HG02885 (cell line): ENCODE measurements around the gene NEDD4L.

Experiments
- ATAC-seq: cut with Tn5 transposase; IDR thresholded peaks from one replicate; pipeline ENCODE4 v1.9.1; 2021; ENCODE audit warnings: mild to moderate bottlenecking; ENCODE audit not compliant: unreplicated experiment, poor library complexity

Gene NEDD4L

DNA sequence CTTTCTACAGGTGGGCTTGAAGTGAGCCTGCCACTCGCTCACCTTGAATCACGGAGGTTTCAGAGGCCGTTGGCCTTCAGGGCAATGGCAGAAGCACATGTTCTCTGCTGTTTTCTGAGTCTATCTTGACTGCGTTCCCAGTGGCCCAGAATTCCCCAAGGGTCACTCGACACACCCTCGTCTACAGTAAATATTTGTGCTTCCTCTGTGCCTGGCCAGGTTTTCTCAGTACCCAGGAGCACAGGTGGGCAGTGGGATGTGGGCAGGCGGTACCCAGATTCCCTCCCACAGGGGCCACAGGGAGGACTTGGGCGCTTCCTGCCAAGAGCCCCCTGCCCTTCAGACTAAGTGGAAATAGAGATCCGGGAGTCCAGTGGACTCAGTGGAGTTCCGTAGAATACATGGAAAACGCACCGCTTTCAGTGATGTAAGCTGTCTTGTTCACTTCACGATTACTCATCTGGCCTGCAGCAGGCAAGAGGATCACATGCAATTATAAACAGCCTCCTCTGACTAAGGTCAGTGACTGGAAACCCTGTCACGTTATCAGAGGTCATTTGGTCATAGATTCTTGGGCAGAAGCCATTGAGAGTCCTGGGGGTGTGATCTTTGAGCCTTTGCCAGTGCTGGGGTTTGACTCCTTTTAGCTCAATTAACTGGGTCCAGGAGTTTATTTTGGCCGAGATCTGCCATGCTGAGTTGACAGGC, 179.8 kb downstream of the NEDD4L start:
- ATAC-seq: no peak

DNA sequence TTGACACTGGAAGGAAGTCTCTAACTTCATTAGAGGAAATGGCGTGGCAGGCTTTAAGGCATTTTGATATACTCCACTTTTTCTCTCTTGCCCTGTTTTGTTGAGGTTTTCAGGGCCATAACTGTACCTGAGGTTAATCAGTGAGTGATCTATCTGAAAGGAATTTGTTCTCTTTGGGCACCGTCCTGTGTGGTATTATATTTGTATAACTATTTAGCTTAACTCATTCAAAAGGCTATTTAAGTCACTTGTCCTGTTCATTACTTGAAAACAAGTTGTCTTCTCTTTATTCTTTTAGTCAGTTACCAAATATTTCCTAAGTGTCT, 180.4 kb downstream of the NEDD4L start:
- ATAC-seq: no peak

DNA sequence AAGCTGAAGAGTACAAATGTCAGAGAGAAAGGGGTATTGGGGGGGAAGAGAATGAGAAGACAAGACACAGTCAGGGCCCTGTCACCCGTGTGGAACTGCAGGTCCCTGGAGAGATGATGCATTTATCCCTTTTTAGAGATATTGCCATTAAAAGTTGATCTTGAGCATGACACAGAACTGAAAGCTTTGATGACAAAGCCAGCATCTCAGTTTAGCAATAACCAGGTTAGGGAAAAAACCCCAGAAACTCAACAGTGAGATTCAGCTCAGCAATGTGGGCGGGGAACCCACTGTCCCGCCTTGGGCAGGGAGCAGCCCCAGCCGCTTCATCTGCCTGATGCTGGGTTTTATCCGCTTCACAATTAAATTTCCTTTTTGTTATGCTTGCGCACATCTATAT, 181.1 kb downstream of the NEDD4L start:
- ATAC-seq: peak; percentile 95

DNA sequence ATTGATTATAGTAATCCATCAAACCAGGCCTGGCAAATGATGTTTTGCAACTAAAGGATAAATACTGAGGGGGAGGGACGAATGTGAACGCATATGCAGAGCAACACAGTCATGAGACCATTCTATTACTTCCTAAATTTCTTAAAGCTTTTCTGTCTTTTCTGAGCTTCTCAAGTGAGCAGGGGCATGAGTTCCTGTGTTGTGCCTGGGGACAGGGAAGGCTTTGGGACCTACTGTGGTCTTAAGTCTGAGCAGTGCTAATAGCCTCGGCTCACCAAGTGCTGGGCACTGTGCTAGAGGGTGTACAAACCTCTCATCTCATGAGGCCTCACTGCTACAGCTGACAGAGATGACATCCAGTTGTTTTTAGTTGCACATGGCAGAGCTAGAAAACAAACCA, 182.4 kb downstream of the NEDD4L start:
- ATAC-seq: no peak

DNA sequence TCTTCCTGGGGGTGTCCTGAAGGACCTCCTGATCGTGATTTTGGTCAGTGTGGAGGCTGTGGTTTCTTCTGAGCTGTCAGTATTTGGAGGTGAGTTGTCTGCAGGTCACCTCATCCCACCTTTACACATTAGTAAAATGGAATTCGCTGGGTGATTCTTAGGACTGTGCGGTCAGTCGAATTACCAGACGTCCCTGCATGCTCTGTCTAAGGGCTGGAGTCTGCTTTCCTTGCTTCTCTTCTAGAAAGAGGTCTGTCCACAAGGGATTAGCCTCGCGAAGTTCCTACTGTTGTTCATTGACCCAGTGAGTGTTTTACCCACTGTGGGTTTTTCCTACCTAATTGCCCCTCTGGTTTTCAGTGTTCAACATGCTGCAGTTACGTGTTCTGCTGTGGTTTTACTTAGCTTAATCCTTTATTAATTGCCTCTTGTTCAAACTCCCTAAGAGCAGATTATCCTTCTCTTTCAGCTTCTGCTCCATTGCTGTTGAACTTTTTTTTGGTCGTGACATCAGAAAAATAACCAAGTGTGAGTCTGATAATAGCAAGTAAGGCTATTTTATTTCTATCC, 183.4 kb downstream of the NEDD4L start:
- no peak for ATAC-seq

DNA sequence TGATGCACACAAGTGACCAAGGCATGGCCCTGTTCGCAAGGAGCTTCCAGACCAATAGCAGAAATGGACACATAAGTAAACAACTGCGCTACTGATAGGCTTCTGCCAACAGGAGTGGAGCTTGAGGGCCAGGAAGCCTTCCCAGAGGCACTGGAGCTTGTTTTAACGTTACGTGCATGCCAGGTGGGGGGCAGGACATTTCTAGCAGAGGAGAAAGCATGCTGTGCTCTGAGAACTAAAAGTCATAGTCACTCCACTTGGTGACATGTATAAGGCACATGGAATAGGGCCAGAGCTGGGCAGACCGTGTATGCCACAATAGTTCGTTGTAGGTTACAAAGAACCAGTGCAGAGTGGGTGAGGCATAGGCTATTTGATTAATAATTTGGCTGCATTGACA, 184.2 kb downstream of the NEDD4L start:
- ATAC-seq: no peak

DNA sequence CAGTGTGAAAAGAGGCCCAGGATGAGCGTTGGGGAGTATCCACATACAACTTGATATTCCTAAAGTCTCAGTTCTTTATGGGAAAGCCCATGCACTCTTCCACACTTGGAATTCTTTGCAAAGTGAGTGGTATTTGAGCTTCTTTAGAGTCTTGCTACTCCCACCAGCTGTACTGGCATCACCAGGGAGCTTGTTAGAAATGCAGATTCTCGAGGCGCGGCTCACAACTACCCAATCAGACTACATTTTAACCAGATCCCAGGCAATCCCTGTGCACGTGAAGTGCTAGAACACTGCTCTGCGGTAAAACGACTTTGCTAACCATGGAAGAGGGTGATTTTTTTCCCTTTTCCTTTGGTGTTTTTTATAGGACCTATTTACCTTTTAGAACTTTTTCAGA, 184.7 kb downstream of the NEDD4L start:
- ATAC-seq: no peak

DNA sequence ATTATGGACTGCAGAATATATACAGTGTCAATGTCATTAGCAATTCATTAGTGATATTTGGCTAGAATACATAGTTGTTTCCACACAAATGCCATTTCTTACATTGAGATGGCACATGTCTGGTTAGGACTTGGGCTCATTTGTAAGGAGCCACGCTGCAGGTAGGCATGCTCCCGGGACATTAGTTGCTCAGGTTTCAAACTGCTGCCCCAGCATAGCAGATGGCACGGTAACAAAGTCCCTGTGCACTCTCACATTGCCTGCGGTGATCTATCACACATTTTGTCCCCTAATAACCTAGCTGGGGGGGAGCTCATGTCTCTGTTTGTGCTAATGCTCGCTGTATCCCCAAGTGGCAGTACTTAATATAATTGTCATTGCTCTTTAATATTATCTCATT, 185.1 kb downstream of the NEDD4L start:
- no peak for ATAC-seq

DNA sequence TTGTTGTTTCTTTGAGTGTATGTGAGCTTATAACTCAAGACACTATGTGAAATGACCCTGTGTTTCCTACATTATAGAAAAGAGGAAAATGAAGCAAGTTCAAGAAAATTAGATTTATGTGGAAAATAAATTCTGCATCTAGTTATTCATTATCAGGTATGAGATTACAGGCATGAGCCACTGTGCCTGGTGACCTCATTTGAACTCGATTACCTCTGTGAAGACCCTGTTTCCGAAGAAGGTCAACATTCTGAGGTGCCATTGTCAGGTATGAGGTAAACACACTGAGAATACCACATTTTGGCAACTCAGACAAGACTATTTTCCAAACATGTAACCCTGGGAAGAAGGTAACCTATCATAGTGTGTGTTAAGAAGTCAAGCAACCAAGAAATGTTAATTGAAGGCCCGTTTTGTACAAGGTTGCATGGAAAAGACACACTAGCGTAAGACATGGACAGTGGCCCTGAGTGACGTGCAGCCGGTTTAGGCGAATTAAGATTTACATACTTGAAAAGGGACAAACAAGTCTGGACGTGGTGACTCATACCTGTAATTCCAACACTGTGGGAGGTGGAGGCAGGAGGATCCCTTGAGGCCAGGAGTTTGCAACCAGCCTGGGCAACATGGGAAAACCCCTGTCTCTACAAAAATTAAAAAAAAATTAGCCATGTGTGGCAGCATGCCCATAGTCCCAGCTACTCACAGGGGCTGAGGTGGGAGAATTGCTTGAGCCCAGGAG, 186.6 kb downstream of the NEDD4L start:
- ATAC-seq: no peak

DNA sequence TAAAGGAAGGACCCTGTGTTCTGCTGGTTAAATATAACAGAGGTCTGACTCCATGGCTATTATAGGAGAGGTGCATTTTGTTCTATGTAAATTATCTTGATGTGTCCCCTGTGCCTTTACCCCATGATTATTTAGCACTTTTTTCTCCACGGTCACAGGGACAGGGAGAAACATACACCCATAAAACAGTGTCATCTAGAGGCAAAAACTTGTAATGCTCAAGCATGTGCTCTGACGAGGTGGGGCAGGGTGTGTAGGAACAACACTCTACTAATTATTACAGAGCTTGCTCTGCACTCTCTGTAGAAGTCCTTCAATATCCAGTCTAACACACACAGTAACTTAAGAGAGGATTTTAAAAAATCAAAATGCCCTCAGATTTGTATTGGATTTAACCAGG, 187.9 kb downstream of the NEDD4L start:
- no peak for ATAC-seq

DNA sequence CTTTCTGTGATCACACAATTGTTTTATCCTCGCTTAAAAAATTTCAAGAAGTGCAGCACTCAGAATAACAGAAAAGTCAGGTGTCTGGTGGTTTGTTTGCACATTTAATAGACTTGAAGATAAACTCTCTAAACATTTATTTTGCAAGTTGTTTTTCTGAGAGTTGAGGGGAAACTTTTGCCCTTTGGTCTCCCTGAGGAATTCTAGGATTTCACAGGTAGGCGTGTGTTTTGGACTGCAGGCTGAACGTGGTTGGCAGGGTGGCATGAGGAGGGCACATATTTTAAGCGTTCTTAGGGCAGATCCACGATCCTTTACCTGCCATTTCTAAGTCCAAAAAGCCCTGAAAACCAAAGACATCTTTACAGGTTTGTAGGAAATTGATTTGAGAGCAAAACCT, 188.6 kb downstream of the NEDD4L start:
- no peak for ATAC-seq

DNA sequence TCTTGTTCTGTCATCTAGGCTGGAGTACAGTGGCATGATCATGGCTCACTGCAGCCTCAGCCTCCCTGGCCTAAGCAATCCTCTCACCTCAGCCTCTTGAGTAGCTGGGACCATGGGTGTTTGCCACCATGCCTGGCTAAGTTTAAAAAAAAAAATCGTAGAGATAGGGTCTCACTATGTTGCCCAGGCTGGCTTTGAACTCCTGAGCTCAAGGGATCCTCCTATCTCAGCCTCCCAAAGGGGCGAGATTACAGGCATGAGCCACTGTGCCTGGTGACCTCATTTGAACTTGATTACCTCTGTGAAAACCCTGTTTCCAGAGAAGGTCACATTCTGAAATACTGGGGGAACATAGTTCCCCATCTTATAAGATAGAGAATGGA, 190.3 kb downstream of the NEDD4L start:
- no peak for ATAC-seq

DNA sequence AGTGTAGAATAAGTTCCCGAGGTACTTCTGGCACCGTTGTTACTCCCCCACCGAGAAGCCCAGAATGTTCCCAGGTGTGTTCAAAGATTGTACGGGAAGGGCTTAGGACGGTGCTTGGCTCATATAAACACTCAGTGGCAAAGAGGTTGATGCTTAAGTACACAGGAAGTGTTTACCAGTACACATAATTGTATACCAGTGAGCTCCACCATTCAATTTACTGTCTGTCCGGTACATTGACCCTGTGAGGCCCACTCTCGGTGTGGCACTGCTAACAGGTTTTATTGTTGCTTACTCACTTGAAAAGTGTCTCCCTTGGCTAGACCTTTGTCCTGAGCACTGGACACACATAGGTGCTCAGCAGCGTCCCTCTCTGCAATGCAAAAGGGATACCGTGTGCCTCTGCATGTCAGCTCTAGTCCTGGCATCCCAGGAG, 191.0 kb downstream of the NEDD4L start:
- no peak for ATAC-seq

DNA sequence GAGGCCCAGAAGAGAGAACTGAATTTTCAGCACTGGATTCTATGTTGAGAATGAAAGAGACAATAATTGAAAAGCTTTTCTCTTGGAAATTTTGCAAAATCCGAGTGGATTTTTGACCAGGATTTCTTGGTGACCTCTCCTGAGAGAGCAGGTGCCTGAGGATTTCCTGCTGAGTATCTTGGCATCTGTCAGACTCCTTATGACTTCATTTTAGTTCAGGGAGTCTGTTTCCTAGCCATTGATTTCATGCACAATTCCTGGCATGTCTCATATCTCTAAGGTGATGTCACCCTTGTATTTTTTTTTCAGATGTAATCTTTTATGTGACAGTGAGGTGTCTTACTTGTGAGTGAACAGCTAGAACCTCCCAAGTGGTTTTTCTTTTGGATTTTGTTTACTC, 195.9 kb downstream of the NEDD4L start:
- no peak for ATAC-seq

DNA sequence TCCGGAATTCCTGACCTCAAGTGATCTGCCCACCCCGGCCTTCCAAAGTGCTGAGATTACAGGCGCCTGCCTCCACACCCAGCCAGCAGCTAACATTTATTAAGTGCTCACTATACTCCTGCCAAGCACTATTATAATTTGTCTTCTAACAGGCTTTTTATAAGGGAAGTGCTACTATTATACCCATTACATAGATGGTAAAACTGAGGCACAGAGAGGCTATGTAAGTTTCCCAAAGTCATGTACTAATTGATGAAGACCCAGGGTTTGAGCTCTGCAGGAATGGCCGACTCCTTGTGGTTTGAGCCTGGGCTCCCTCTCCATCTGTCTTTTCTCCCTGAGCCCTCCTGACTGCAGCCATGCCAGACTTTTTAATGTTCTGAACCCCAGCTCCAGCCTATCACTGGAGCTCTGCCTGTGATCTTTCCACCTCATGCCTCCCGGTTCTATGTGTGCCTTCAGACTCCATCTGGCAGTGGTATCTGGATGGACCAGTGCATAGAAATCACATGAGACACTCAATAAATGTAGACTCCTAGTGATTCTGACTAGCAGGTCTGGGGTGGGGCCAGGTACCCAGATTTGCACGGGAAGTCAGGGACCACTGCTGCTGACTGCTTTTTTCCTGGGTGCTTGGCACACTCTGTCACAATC, 197.1 kb downstream of the NEDD4L start:
- ATAC-seq: no peak

DNA sequence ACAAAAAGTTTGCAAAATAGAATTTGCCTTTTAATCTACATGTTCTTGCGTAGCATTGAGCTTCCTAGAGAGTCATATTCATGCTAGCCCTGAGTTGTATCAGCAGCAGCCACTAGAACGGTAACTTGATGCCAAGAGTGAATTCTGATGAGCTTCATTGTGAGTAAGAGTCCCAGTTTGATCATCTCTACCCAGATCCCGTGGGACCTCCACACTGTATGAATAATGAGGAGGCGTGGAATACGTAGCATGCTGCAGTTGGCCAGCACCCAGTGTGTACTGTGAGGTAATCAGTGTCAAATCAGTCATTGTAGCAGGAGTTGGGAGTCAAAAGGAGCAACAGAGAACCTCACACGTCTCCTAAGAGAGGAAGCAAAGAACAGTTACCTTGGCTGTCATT, 197.9 kb downstream of the NEDD4L start:
- no peak for ATAC-seq

DNA sequence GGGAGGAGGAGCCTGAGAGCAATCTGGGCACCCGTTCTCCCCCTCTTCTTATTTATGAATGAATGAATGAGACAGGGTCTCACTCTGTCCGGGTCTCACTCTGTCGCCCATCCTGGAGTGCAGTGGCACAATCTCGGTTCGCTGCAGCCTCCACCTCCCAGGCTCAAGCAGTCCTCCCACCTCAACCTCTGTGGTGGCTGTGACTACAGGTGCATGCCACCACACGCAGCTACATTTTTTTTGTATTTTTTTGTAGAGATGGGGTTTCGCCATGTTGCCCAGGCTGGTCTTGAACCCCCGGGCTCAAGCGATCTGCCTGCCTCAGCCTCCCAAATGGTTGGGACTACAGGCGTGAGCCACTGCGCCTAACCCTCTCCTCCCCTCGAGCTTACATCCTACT, 198.4 kb downstream of the NEDD4L start:
- no peak for ATAC-seq

DNA sequence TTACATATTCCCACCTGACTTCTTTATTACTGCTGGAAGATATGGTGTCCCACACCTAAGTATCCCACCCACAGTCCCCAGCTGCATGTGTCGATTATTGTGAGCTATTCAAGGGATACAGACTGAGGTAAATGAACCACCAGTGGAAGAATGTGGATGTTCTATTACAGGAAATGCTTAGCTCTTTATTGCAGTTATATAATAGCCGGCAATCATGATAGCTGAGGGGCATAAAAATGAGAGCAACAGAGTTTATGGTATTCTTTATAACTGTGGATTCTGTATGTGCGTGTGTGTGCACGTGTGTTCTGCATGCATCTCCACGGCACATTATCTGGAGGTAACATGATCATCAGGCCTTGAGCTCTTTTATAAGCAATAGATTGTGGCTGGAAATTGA, 198.9 kb downstream of the NEDD4L start:
- ATAC-seq: no peak

DNA sequence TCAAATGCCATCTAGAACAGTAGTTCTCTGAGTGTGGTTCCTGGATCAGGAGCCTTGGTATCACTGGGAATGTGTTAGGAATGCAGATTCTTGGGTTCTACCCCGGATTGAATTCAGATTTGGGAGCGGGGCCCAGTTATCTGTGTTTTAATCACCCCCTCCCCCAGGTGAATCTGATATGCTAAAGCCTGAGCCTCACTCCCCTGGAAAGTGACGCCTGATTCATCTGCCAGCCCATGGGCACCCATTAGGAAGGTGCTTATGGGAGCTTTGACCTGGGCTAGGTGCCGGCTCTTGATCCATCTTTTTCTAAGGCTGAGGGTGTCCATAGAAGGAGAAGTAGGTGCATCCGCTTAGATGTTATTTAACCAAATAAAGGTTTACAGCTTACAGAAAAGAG, 199.4 kb downstream of the NEDD4L start:
- no peak for ATAC-seq

DNA sequence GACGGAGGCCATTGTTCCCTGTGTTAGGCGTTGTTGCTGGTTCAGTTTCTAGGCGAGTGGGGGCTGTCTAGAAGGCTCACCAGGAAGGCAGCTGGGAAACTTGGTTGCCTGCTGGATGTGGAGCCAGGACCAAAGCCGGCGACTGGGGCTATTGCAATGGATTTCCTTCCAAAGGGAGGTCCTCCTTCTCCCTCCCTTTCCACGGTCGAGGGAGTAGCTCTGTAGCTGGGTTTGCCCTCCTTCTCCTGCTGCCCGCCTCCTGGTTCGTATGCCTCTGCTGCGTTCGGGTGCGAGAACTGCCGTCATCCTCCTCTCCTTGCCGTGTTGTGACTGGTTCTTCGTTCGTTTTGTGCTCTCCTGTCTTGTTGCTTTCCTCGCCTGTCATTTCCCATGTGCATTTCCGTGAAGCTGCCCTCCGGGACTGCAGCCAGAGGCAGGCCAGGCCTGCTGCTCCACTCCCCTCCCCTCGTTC, 203.4 kb downstream of the NEDD4L start:
- ATAC-seq: no peak

DNA sequence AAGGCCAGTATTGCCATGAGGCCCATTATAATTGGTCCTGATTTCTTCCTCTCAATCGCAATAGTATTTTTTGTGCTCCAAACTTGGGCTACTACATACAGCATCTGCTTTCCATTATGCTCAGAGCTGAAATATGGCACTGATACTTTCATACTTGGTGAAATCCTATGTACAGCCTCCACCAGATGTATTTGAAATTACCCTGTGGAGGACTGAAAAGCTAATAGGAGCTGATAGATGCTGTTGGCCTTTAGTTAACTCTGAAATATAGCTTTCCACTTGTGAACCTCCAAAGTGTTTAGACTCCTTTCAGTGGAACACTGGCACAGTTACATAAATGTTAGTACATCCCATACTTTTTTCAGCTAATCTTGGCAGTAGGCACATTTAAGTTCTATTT, 205.7 kb downstream of the NEDD4L start:
- ATAC-seq: no peak
